Parietal lobe (tissue), 2 donors: ENCODE data around the gene MYO5A. TPM values are rescaled to one million over a fixed set of nuclear protein-coding genes. Genes with fewer than 3 reads are reported as not detected.

Experiments used
- small RNA-seq: library from RNA; depleted of rRNA; stranded (forward); fragments of <200 nt; gene quantifications from one replicate; pipeline ENCODE3, GENCODE V24; 2014; ENCODE audit warnings: low replicate concordance
- total RNA-seq: library from RNA; depleted of rRNA; stranded (reverse); fragments of >200 nt; gene quantifications from one replicate; pipeline ENCODE4 v1.2.3, GENCODE V29; 2014

MYO5A gene
- total RNA-seq, result 258 TPM

DNA sequence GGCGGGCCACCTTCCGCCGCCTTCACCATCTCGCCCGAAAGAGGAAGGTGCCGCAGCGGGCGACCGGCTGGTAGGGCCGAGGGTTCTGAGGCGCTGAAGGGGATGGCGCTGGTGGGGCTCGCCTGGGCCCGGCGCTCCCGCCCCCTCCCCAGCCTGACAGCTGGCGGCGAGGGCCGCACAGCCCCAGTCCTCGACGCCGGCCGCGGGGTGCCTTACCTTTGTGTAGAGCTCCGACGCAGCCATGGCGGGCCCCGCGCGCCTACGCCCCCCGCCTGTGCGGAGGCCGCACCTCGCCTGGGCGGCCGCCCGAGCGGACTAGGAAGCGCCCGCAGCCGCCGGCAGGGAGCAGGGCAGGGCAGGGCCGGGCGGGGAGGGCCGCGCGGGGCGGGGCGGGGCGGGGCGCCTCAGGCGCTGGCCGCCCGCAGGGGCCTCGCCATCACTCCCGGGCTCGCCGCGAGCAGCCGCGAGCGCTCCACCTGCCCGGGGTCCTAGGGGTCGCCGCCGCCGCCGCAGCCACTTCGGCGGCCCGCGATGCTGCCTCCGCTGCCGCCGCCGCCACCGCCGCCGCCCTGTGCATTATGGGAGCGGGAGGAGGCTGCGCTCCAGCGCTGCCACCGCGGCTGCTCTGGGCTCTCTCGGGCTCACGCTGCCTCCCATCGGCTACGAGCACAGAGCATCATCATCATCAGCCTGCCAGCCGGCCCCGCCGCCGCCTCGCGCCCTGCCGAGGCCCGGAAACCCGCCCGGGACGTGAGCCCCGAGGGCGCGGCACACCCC is at the start of gene MYO5A:
MYO5A (minus strand) TSS at position 317 of the 777 bp plus-strand sequence; CDS start at position 243, 74 bp downstream.

DNA sequence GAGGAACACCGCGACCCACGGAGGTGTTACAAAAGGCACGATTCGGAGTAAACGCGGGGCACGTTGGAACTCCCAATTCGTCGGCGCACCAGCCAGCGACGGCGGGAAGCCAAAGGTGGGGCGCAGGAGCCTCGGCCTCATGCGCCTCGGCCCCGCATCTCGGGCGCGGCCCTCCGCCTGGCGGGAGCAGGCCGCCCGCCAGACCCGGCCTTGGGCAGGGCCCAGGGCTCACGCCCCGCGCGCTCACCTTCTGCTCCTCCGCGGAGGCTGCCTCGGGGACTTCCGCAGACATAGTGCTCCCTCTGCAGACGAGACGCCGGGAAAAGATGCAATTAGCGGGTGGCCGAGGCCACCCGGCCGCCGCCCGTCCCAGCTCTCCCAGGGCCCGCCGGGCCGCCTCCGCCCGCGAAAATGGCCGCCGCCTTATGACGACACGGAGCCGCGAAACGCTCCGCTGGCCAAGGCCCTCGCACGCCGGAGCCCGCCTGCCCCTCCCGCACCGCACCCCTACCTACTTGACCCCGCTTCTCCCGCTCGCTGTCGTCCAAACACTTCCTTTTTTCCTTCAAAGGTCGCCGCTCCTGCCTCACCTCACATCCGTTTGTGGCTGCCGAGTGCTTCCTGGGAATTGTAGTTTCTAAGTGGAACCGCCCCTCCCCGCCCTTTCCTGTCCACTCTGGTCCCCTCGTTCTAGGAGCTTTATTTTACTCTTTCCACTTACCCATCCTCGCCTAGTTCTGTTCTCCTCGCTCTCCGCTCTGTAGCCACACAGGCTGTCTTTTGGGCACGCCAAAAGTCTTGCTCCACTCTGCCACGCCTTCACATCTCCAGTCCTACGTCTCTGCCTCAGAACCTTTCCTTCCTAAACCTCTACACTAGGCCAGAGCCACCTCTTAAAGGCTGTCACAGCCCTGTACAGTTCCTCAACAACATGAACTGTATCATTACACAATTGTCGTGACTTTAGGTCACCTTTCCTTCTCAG is 40.2 kb upstream of the MYO5A start, which contains the start of gene ARPP19:
ARPP19 (minus strand) TSS at position 430 of the 985 bp plus-strand sequence; CDS start at position 292, 138 bp downstream.

DNA sequence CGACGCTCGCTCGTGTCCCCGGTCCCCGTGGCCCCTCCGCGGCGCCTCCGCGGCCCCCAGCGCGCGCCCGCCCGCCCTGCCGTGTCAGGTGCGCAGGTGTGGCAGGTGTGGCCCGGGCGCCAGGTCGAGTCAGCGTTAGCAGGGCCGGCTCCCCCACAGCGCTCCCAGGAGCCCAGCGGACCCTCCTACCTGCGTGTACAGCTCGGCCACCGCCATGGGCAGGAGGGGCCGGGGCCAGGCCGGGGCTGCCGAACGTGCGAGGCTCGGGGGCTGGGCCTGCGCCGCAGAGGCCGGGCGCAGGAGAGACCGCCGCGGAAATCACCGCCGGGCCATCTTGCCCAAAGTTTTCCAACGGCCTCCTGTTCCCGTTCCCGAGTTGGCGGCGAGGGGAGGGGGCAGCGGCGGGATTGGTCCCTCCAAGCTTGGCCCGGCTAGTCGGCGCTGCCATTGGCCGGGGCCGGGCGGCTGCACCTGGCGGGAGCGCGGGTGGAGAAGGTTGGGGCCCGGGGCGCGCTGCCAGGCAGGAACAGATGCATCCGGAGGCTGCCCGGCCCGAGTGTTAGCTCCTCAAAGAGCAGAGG is 233.2 kb downstream of the MYO5A start, which contains the start of gene MYO5C:
MYO5C (minus strand) TSS at position 384 of the 581 bp plus-strand sequence; CDS start at position 216, 168 bp downstream.

Small RNAs within 50 kb of the gene (small RNA-seq; reads per million reads assigned to genes)
- 0.18 reads per million for gene MIR1266

Other genes with a start within 250 kb of the MYO5A start
- gene MYO5C, start 233.1 kb downstream of the MYO5A start, total RNA-seq, result 2.8 TPM
- 140 TPM for gene ARPP19, start 40.1 kb upstream of the MYO5A start, total RNA-seq
- 100 TPM for gene ATOSA, start 150.5 kb upstream of the MYO5A start, total RNA-seq